ENCODE data around the gene TSHZ1. TPM values are rescaled to one million over a fixed set of nuclear protein-coding genes. Genes with fewer than 3 reads are reported as not detected.

The TSHZ1 gene
- polyA plus RNA-seq, 1 experiment, result 23.9 TPM

- no peak for TF ChIP-seq CTCF (IDR thresholded peaks at IDR 0.05; ENCODE audit: insufficient read depth, low read depth, low read length)
- POLR2A ChIA-PET, result interaction anchor here (0.6 kb wide), 1 partner anchor 44 kb away, joined by 5 read pairs; no protein-coding TSS in a partner anchor
- CTCF ChIA-PET, result interaction anchor here (0.8 kb wide), 1 partner anchor 9 kb away, joined by 4 read pairs; no protein-coding TSS in a partner anchor
Observed at GRCh38 chr18:75211953-75212750, 1.6 kb downstream of the TSHZ1 start.

GRCh38 chr18:75212751-75213090 lies 2.1 kb downstream of the TSHZ1 start:
- no peak for TF ChIP-seq CTCF (IDR thresholded peaks at IDR 0.05; ENCODE audit: insufficient read depth, low read depth, low read length)
- peak overlapping the region; percentile 68 for H3K4me3 ChIP-seq (ENCODE audit: low read depth, low read length)
- H3K36me3 ChIP-seq (ENCODE audit: control insufficient read depth, insufficient read depth, low read length), result peaks cover 4% of the 10 kb centered on the region
- ChIA-PET POLR2A (interaction anchor here (0.6 kb wide), 1 partner anchor 43 kb away, joined by 5 read pairs; no protein-coding TSS in a partner anchor), CTCF (interaction anchor here (0.8 kb wide), 1 partner anchor 9 kb away, joined by 4 read pairs; no protein-coding TSS in a partner anchor)
- no peaks in the 10 kb centered on the region for H3K27me3 ChIP-seq (ENCODE audit: control insufficient read depth, insufficient read depth, low read length)
- DNase-seq (ENCODE audit: low read depth), result no peak

More at GRCh38 chr18:75211953-75212750, 1.6 kb downstream of the TSHZ1 start:
- Histone ChIP-seq H3K36me3 (ENCODE audit: control insufficient read depth, insufficient read depth, low read length) (peaks cover 4% of the 10 kb centered on the region), H3K4me3 (ENCODE audit: low read depth, low read length) (peak overlapping the region; percentile 68), H3K27me3 (ENCODE audit: control insufficient read depth, insufficient read depth, low read length) (no peaks in the 10 kb centered on the region)
- DNase-seq (ENCODE audit: low read depth), result no peak

GRCh38 chr18:75213611-75214331 lies 3.2 kb downstream of the TSHZ1 start:
- ChIA-PET CTCF (interaction anchor here (1.4 kb wide), 1 partner anchor 262 kb away, joined by 3 read pairs; no protein-coding TSS in a partner anchor), POLR2A (no interaction called here)
- Histone ChIP-seq H3K27me3 (ENCODE audit: control insufficient read depth, insufficient read depth, low read length) (no peaks in the 10 kb centered on the region), H3K36me3 (ENCODE audit: control insufficient read depth, insufficient read depth, low read length) (peaks cover 4% of the 10 kb centered on the region), H3K4me3 (ENCODE audit: low read depth, low read length) (peak overlapping the region; percentile 68)
- DNase-seq (ENCODE audit: low read depth), result peak; percentile 78
- TF ChIP-seq CTCF (IDR thresholded peaks at IDR 0.05; ENCODE audit: insufficient read depth, low read depth, low read length), result no peak

- ChIA-PET CTCF (interaction anchor here (1.4 kb wide), 1 partner anchor 261 kb away, joined by 3 read pairs; no protein-coding TSS in a partner anchor), POLR2A (no interaction called here)
- Histone ChIP-seq H3K36me3 (ENCODE audit: control insufficient read depth, insufficient read depth, low read length) (peaks cover 4% of the 10 kb centered on the region), H3K27me3 (ENCODE audit: control insufficient read depth, insufficient read depth, low read length) (no peaks in the 10 kb centered on the region), H3K4me3 (ENCODE audit: low read depth, low read length) (peak overlapping the region; percentile 68)
- no peak for TF ChIP-seq CTCF (IDR thresholded peaks at IDR 0.05; ENCODE audit: insufficient read depth, low read depth, low read length)
- DNase-seq (ENCODE audit: low read depth), result no peak
Observed at GRCh38 chr18:75214332-75214690, 3.7 kb downstream of the TSHZ1 start.

All from BJ (cell line).